Left ventricle myocardium inferior (tissue), 1 donor: ENCODE data around the gene PADI4. TPM values are rescaled to one million over a fixed set of nuclear protein-coding genes. Genes with fewer than 3 reads are reported as not detected.

Experiments
- DNase-seq: peaks from one replicate; pipeline ENCODE4 v3.0.0-alpha.2; 2020
- H3K27ac ChIP-seq: fragments of 200-600 bp; replicated peaks from 2 replicates; pipeline ENCODE4 v1.8.0; 2021
- H3K27me3 ChIP-seq: fragments of 200-600 bp; 2 replicates; pipeline ENCODE4 v1.8.0; 2021; ENCODE audit warnings: low read depth
- H3K36me3 ChIP-seq: fragments of 200-600 bp; 2 replicates; pipeline ENCODE4 v1.8.0; 2021
- H3K4me1 ChIP-seq: fragments of 200-600 bp; 2 replicates; pipeline ENCODE4 v1.8.0; 2021
- H3K4me3 ChIP-seq: fragments of 200-600 bp; 2 replicates; pipeline ENCODE4 v1.8.0; 2021; ENCODE audit warnings: mild to moderate bottlenecking, moderate library complexity
- H3K9me3 ChIP-seq: fragments of 200-600 bp; replicated peaks from 2 replicates; pipeline ENCODE4 v1.8.0; 2021
- intact Hi-C: fragments of 100-400 bp; cut with micrococcal nuclease; formaldehyde crosslinking; loops from one replicate; pipeline ENCODE4 v1.11.0; 2022
- total RNA-seq: library from RNA; stranded (reverse); fragmentation: NEBNext Ultra II Directional; extraction: Animal tissue kit (Norgen Biotek cat#: 25700); gene quantifications from one replicate; pipeline ENCODE4 v1.2.1, GENCODE V29; 2021
- TF ChIP-seq, protein P1 (sequence below): fragments of 200-600 bp; IDR thresholded peaks from 2 replicates; pipeline ENCODE4 v1.8.0; 2021; ENCODE audit warnings: antibody characterized with exemption, mild to moderate bottlenecking, borderline replicate concordance
- donor health status: DM: no; HTN: yes; CAD: no; lungs with severe emphysema.

The PADI4 gene
- total RNA-seq, 1 donor from 2014 or later, result 0.22 TPM

DNA sequence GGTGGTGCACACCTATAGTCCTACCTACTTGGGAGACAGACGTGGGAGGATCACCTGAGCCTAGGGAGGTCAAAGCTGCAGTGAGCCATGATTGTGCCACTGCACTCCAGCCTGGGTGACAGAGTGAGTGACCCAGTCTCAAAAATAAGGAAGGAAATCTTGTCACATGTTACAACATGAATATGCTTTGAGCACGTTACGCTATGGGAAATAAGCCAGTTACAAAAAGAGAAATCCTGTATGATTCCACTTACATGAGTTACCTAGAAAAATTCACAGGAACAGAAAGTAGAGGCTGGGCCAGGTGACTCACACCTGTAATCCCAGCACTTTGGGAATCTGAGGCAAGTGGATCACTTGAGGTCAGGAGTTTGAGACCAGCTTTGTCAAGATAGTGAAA, 57.3 kb downstream of the PADI4 start:
- no peak overlapping the region for H3K4me3 ChIP-seq
- peaks cover 8% of the 10 kb centered on the region for H3K9me3 ChIP-seq
- H3K27ac ChIP-seq, result no peak overlapping the region
- intact Hi-C loops, result no loop called here
- TF ChIP-seq, protein P1, sequence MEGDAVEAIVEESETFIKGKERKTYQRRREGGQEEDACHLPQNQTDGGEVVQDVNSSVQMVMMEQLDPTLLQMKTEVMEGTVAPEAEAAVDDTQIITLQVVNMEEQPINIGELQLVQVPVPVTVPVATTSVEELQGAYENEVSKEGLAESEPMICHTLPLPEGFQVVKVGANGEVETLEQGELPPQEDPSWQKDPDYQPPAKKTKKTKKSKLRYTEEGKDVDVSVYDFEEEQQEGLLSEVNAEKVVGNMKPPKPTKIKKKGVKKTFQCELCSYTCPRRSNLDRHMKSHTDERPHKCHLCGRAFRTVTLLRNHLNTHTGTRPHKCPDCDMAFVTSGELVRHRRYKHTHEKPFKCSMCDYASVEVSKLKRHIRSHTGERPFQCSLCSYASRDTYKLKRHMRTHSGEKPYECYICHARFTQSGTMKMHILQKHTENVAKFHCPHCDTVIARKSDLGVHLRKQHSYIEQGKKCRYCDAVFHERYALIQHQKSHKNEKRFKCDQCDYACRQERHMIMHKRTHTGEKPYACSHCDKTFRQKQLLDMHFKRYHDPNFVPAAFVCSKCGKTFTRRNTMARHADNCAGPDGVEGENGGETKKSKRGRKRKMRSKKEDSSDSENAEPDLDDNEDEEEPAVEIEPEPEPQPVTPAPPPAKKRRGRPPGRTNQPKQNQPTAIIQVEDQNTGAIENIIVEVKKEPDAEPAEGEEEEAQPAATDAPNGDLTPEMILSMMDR, result no peak
- DNase-seq, result no peak
- H3K36me3 ChIP-seq, result no peaks in the 10 kb centered on the region
- no peaks in the 10 kb centered on the region for H3K4me1 ChIP-seq
- H3K27me3 ChIP-seq, result peaks cover 89% of the 10 kb centered on the region

DNA sequence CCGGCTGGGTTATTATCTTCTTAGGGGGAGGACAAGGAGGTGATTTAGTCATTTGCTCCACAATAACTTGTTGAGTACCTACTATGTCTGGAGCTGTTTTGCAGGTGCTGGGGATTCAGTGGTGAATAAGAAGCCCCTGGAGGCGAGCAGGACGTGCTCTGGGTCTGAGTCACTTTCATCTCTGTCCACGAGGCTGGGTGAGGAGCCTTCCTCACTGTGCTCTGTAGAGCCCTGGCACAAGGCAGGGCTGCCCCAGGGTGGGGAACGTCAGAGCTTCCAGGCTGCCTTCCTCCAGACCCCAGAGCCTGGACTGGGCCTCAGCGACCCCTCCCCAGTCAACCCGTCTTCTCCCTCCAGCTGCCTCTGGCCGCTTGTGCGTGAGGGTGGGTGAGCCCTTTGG, 61.5 kb downstream of the PADI4 start:
- no peak overlapping the region for H3K4me3 ChIP-seq
- DNase-seq, result no peak
- peaks cover 3% of the 10 kb centered on the region for H3K9me3 ChIP-seq
- H3K36me3 ChIP-seq, result no peaks in the 10 kb centered on the region
- intact Hi-C loops, result no loop called here
- TF ChIP-seq, protein P1, result no peak
- no peaks in the 10 kb centered on the region for H3K4me1 ChIP-seq
- H3K27ac ChIP-seq, result no peak overlapping the region
- peaks cover 96% of the 10 kb centered on the region for H3K27me3 ChIP-seq

DNA sequence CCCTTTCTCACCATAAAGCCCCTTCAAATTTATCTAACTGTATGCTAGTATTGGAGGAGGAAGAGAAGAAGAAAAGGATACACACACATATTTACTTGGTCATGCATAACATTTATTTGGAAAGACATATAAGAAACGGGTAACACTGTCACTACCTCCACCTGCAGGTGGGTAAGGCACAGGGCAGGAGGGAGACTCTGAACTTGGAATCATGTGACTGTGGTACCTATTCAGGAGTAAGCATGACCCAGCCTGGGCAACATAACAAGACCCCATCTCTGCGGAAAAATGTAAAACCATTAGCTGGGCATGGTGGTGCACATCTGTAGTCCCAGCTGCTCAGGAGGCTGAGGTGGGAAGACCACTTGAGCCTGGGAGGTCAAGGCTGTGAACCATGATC, 62.6 kb downstream of the PADI4 start:
- Histone ChIP-seq H3K27me3 (peaks cover 96% of the 10 kb centered on the region), H3K9me3 (no peaks in the 10 kb centered on the region), H3K4me3 (no peak overlapping the region), H3K36me3 (no peaks in the 10 kb centered on the region), H3K27ac (no peak overlapping the region), H3K4me1 (no peaks in the 10 kb centered on the region)
- TF ChIP-seq, protein P1, result no peak
- no peak for DNase-seq
- intact Hi-C loops, result no loop called here

DNA sequence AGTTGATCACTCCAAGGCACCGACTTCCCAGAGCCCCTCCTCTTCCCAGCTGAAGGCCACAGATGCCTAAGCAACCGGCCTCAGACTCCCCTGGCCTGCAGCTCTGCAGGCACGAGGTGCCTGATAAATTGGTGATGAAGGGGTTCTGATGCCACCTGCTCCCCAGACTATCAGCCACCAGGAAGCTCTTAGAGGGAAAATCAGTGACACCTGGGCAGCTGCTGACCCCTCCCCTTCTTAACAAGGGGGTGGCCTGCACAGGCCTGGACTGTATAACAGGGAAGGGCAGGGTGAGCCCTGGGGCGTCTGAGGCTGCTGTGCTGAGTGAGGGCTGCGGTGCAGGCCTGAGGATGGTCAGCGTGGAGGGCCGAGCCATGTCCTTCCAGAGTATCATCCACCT, 63.9 kb downstream of the PADI4 start, which contains the start of gene PADI6:
TSS of gene PADI6 (plus strand) at position 301 of the 400 bp plus-strand sequence. CDS start at position 351, 50 bp downstream.
- TF ChIP-seq, protein P1, result no peak
- H3K4me1 ChIP-seq, result no peaks in the 10 kb centered on the region
- no peak within 1 kb of the TSS for H3K27ac ChIP-seq
- H3K9me3 ChIP-seq, result no peaks in the 10 kb centered on the region
- H3K36me3 ChIP-seq, result no peaks in the 10 kb centered on the region
- intact Hi-C loops, result no loop called here
- peaks cover 96% of the 10 kb centered on the region for H3K27me3 ChIP-seq
- H3K4me3 ChIP-seq, result no peak within 1 kb of the TSS
- DNase-seq, result no peak

DNA sequence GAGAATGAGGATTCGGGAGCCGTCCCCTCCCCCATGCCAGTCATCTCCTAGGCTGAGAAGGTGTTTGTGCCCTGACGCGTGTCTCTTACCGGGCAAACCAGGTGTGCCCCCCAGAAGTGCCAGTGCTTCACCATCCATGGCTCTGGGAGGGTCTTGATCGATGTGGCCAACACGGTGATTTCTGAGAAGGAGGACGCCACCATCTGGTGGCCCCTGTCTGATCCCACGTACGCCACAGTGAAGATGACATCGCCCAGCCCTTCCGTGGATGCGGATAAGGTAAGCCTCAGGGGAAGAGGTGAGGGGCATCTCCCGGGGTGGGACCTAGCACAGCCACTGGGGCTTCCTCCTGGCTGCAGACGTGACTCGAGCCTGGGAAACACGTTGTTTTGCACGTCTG, 65.0 kb downstream of the PADI4 start:
- no peak overlapping the region for H3K4me3 ChIP-seq
- DNase-seq, result no peak
- H3K27ac ChIP-seq, result no peak overlapping the region
- TF ChIP-seq, protein P1, result no peak
- H3K27me3 ChIP-seq, result peaks cover 97% of the 10 kb centered on the region
- intact Hi-C loops, result no loop called here
- no peaks in the 10 kb centered on the region for H3K9me3 ChIP-seq
- no peaks in the 10 kb centered on the region for H3K4me1 ChIP-seq
- no peaks in the 10 kb centered on the region for H3K36me3 ChIP-seq

DNA sequence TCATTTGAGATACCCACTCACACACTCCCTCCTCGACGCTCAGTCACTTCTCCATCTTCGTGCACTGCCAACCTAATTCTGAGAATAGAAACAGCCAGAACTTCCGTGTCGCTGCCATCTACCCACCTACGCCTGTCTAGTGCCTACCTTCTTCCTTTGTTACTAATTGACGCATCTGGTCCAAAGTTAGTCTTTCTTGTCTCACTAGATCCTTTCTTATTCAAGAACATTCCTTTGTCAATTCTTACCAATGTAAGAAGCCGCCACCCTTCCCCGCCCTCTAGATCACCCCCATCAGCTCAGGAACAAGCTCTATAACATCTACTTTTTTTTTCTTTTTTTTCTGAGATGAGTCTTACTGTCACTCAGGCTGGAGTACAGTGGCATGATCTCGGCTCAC, 67.7 kb downstream of the PADI4 start:
- peaks cover 96% of the 10 kb centered on the region for H3K27me3 ChIP-seq
- no peaks in the 10 kb centered on the region for H3K4me1 ChIP-seq
- H3K27ac ChIP-seq, result no peak overlapping the region
- H3K36me3 ChIP-seq, result no peaks in the 10 kb centered on the region
- H3K9me3 ChIP-seq, result no peaks in the 10 kb centered on the region
- DNase-seq, result no peak
- no peak overlapping the region for H3K4me3 ChIP-seq
- intact Hi-C loops, result no loop called here
- TF ChIP-seq, protein P1, result no peak
